ENCODE data around the gene PCA3. TPM values are rescaled to one million over a fixed set of nuclear protein-coding genes. Genes with fewer than 3 reads are reported as not detected.
"Not testable (repeated sequence)": the region's sequence is repeated elsewhere in the genome, so short reads cannot be mapped to it uniquely, and the experiment has no call there.

PCA3 gene
- total RNA-seq, 1 experiment from 2014 or later = not detected

DNA sequence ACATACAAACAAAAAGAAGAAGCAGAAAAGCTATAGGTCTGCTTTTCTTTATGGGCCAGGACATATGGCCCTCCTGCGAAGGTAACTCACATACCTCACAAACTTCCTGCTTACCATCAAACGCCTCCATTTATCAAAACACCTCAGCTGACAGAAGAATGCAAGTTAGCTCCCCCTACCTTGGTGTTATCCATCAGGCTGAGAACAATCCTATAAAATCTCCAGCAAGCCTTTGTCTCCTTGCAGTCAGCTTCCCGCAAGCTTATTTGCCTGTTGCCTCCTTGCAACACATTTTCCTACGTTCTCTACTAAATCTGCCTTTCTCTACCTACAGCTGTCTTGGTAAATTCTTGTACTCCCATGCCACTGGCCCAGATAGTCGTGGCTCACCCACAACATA is 22.7 kb upstream of the PCA3 start:
- peaks cover 23% of the 10 kb centered on the region for H3K27me3 ChIP-seq (replicated peaks; ENCODE audit: insufficient read depth, low read depth, low read length, poor library complexity)
- no peak for DNase-seq (ENCODE audit: low spot score)
- intact Hi-C loops (cut with micrococcal nuclease; ENCODE audit: unreplicated experiment) = no loop called here
- no peaks in the 10 kb centered on the region for H3K36me3 ChIP-seq (ENCODE audit: insufficient read depth, low read length, poor library complexity, severe bottlenecking)
- POLR2A ChIA-PET (ENCODE audit: low non-redundant PET) = no interaction called here
- H3K27ac ChIP-seq (ENCODE audit: low read depth, low read length, poor library complexity, severe bottlenecking) = no peak overlapping the region
- H3K4me3 ChIP-seq (ENCODE audit: low read depth, low read length, poor library complexity, severe bottlenecking) = no peak overlapping the region
- H3K9me3 ChIP-seq (ENCODE audit: low read depth, low read length, poor library complexity, severe bottlenecking) = no peaks in the 10 kb centered on the region
- BruUV-seq (replicated peaks) = no TSS peak
- no peak for TF ChIP-seq EZH2 (IDR thresholded peaks at IDR 0.05; ENCODE audit: borderline replicate concordance, low read depth, low read length, poor library complexity, severe bottlenecking)
- TF ChIP-seq, protein P1, sequence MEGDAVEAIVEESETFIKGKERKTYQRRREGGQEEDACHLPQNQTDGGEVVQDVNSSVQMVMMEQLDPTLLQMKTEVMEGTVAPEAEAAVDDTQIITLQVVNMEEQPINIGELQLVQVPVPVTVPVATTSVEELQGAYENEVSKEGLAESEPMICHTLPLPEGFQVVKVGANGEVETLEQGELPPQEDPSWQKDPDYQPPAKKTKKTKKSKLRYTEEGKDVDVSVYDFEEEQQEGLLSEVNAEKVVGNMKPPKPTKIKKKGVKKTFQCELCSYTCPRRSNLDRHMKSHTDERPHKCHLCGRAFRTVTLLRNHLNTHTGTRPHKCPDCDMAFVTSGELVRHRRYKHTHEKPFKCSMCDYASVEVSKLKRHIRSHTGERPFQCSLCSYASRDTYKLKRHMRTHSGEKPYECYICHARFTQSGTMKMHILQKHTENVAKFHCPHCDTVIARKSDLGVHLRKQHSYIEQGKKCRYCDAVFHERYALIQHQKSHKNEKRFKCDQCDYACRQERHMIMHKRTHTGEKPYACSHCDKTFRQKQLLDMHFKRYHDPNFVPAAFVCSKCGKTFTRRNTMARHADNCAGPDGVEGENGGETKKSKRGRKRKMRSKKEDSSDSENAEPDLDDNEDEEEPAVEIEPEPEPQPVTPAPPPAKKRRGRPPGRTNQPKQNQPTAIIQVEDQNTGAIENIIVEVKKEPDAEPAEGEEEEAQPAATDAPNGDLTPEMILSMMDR (conservative IDR thresholded peaks at IDR 0.05; ENCODE audit: low read depth, low read length) = no peak
- CTCF ChIA-PET = no interaction called here
- H3K4me1 ChIP-seq (ENCODE audit: insufficient read depth, low read length, poor library complexity, severe bottlenecking) = no peaks in the 10 kb centered on the region

DNA sequence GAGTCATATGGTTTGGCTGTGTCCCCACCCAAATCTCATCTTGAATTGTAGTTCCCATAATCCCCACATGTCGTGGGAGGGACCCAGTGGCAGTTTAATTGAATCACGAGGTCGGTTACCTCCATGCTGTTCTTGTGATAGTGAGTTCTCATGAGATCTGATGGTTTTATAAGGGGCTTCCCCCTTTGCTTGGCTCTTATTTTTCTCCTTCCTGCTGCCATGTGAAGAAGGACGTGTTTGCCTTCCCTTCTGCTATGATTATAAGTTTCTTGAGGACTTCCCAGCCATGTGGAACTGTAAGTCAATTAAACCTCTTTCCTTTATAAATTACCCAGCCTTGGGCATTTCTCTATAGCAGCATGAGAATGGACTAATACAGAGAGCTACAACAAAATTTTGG is 21.3 kb upstream of the PCA3 start:
- H3K4me3 ChIP-seq (ENCODE audit: low read depth, low read length, poor library complexity, severe bottlenecking); CTCF ChIA-PET; H3K27me3 ChIP-seq (replicated peaks; ENCODE audit: insufficient read depth, low read depth, low read length, poor library complexity); H3K27ac ChIP-seq (ENCODE audit: low read depth, low read length, poor library complexity, severe bottlenecking); H3K36me3 ChIP-seq (ENCODE audit: insufficient read depth, low read length, poor library complexity, severe bottlenecking); H3K9me3 ChIP-seq (ENCODE audit: low read depth, low read length, poor library complexity, severe bottlenecking); POLR2A ChIA-PET (ENCODE audit: low non-redundant PET); H3K4me1 ChIP-seq (ENCODE audit: insufficient read depth, low read length, poor library complexity, severe bottlenecking); DNase-seq (ENCODE audit: low spot score); intact Hi-C loops (cut with micrococcal nuclease; ENCODE audit: unreplicated experiment); BruUV-seq (replicated peaks): not testable (repeated sequence)

DNA sequence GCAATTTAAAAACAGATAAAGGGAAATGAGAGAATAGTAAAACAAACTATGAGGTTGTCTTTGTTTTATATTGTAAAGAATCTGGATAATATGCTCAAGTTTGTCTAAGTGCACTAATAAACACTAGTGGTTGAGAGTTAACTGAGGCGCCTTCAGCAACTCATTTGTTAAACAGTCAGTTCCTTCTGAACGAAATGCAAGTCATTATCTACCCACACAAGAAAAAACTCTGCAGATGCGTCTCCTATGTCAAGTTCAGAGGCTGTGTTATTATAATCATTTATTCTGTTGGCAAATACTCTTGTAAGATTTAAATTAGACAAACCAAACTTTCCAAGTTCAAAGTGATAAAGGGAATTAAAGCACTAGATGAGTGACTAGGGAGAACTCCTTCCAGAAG is 20.3 kb upstream of the PCA3 start:
- no TSS peak for BruUV-seq (replicated peaks)
- Histone ChIP-seq H3K36me3 (ENCODE audit: insufficient read depth, low read length, poor library complexity, severe bottlenecking) (no peaks in the 10 kb centered on the region), H3K27ac (ENCODE audit: low read depth, low read length, poor library complexity, severe bottlenecking) (no peak overlapping the region), H3K4me3 (ENCODE audit: low read depth, low read length, poor library complexity, severe bottlenecking) (no peak overlapping the region), H3K27me3 (replicated peaks; ENCODE audit: insufficient read depth, low read depth, low read length, poor library complexity) (no peaks in the 10 kb centered on the region), H3K4me1 (ENCODE audit: insufficient read depth, low read length, poor library complexity, severe bottlenecking) (no peaks in the 10 kb centered on the region), H3K9me3 (ENCODE audit: low read depth, low read length, poor library complexity, severe bottlenecking) (no peaks in the 10 kb centered on the region)
- no peak for DNase-seq (ENCODE audit: low spot score)
- no peak for TF ChIP-seq EZH2 (IDR thresholded peaks at IDR 0.05; ENCODE audit: borderline replicate concordance, low read depth, low read length, poor library complexity, severe bottlenecking)
- TF ChIP-seq, protein P1 (conservative IDR thresholded peaks at IDR 0.05; ENCODE audit: low read depth, low read length) = no peak
- intact Hi-C loops (cut with micrococcal nuclease; ENCODE audit: unreplicated experiment) = no loop called here
- ChIA-PET POLR2A (ENCODE audit: low non-redundant PET) (no interaction called here), CTCF (no interaction called here)

DNA sequence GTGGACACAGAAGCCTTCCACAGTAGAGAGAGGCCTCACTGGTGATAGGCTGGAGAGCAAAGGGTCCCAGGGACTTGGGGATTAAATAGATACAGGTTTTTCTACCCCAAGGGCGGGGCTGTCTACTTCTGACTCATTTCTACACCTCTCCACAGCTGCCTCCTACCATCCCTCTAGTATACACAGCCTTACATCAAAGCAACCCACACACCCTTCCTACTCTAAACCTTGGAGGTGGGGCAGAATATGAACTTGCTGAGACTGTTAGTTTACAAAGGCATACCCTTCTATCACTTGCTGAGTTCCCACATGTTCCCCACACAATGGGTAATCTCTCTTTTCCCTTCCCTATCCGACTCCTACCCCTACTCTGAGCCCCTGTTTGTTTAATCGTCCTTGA is 19.9 kb upstream of the PCA3 start:
- ChIA-PET POLR2A (ENCODE audit: low non-redundant PET) (no interaction called here), CTCF (no interaction called here)
- no TSS peak for BruUV-seq (replicated peaks)
- Histone ChIP-seq H3K9me3 (ENCODE audit: low read depth, low read length, poor library complexity, severe bottlenecking) (no peaks in the 10 kb centered on the region), H3K27ac (ENCODE audit: low read depth, low read length, poor library complexity, severe bottlenecking) (no peak overlapping the region), H3K4me3 (ENCODE audit: low read depth, low read length, poor library complexity, severe bottlenecking) (no peak overlapping the region), H3K36me3 (ENCODE audit: insufficient read depth, low read length, poor library complexity, severe bottlenecking) (no peaks in the 10 kb centered on the region), H3K4me1 (ENCODE audit: insufficient read depth, low read length, poor library complexity, severe bottlenecking) (no peaks in the 10 kb centered on the region), H3K27me3 (replicated peaks; ENCODE audit: insufficient read depth, low read depth, low read length, poor library complexity) (peaks cover 3% of the 10 kb centered on the region)
- DNase-seq (ENCODE audit: low spot score) = no peak
- intact Hi-C loops (cut with micrococcal nuclease; ENCODE audit: unreplicated experiment) = no loop called here
- TF ChIP-seq, protein P1 (conservative IDR thresholded peaks at IDR 0.05; ENCODE audit: low read depth, low read length) = no peak
- TF ChIP-seq EZH2 (IDR thresholded peaks at IDR 0.05; ENCODE audit: borderline replicate concordance, low read depth, low read length, poor library complexity, severe bottlenecking) = no peak

Measured in A673 (cell line).